ENCODE results near the gene RPL18. TPM values are rescaled to one million over a fixed set of nuclear protein-coding genes. Genes with fewer than 3 reads are reported as not detected.
"Not testable (repeated sequence)": the region's sequence is repeated elsewhere in the genome, so short reads cannot be mapped to it uniquely, and the experiment has no call there.

RPL18 gene
- total RNA-seq, 1 donor from 2014 or later: 591 TPM

DNA sequence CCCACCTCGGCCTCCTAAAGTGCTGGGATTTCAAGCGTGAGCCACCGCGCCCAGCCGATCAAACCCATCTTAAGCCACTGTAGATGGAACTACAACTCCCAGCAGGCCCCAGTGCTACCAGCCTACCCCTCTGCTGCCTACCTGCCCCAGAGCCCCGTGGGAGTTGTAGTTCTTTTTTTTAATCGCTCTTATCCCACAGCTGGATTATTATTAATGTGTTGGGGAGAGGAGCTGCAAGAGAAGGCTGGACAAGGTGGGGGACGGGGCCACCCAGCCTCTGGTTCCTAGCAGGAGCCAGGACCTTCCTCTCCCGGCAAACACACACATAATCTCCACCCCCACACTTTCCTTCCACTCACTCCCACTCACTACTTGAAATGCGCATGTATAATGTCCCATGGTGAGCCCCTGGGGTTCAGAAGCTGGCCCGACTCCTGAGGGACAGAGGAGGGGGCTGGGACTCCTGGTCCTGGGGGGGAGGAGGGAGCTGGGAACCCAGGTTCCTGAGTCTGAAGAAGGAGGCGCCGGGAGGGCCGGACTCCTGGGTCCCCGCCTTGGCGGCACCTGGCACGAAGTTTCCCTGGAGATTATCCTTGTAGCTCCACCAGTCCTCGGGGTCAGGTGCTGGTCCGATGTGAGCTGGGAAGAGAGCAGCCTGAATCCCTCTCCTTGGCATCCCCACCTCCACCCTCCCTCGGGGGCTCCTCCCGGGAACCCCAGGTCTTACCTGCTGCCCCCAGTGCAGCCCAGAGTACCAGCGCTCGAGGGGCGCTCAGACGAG is 26.1 kb upstream of the RPL18 start:
- peak; percentile 69 for DNase-seq (ENCODE audit: low read depth)

GRCh38 chr19:48644355-48644754 is 25.4 kb upstream of the RPL18 start:
- DNase-seq (ENCODE audit: low read depth): no peak

DNA sequence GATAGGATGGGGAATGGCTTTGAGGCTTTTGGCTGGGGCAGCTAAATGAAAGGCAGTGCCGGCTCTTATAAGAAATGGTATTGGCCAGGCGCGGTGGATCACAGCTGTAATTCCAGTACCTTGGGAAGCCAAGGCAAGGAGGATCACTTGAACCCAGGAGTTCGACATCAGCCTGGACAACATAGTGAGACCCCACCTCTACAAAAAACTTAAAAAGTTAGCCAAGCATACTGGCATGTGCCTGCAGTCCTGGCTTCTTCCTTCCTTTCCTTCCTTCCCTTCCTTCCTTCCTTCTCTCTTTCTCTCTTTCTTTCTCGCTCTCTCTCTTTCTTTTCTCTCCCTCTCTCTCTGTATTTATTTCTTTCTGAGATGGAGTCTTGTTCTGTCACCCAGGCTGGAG is 23.9 kb upstream of the RPL18 start:
- DNase-seq (ENCODE audit: low read depth): no peak

GRCh38 chr19:48641850-48642249 is 22.9 kb upstream of the RPL18 start:
- no peak for DNase-seq (ENCODE audit: low read depth)

- DNase-seq (ENCODE audit: low read depth): no peak
These were observed 20.8 kb upstream of the RPL18 start for GRCh38 chr19:48639483-48640375.

- no peak for DNase-seq (ENCODE audit: low read depth)
These were observed 19.9 kb upstream of the RPL18 start for GRCh38 chr19:48638831-48639381.

- DNase-seq (ENCODE audit: low read depth): peak; percentile 93
These were observed 19.2 kb upstream of the RPL18 start for GRCh38 chr19:48637948-48638830.

DNA sequence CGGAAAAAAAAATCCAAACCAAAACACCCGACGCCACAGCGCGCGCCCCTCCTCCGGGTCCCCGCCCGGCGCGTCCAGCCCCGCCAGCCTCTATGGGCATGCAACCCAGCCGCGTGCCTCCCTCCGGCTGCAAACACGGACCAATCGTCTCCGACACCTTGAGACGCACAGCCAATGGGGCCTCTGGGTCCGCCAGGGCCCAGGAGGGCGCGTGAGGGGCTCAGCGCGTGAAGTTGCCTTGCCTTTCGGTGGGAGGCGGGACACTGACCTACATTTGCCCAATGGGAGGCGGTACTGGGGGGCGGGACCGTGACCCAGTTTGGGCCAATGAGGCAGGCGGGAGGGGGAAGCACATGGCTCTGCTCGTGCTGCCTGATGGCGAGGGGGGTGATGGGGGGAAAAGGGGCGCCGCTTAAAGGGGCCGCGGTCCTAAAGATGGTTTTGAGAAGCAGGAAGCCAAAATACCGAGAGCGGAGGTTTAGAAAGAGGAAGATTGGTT is 18.5 kb upstream of the RPL18 start:
- DNase-seq (ENCODE audit: low read depth): peak; percentile 96

DNA sequence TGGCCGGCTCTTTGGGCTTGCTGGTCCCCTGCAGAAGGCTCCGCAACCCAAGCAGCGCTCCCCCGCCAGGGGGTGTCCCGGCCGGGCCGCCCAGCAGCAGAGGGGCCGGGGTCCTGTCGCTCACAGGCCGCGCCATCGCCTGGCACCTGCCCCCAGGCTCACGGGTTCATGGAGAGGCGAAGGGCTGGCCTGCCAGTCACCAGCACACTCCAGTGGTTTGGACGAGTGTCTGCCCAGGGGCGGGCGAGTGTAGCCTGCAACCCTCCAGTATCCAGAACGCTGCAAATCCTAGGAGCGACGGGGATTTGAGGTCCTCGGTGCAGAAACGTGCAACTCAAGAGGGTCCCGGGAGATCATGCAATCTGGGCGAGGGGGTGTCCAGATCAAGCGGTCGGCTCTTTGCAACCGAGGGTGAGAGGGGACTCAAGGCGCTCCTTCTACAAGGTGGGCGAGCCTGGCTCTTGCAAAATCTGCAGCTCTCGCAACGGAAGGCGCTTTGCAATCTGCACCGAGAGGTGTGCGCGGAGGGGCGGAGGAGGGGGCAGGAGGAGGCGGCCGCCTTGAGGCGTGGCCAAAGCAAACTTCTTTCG is 18.0 kb upstream of the RPL18 start, which contains the start of gene DBP:
TSS of gene DBP (minus strand) at position 521 of the 590 bp plus-strand sequence. CDS start at position 136, 385 bp downstream.
- DNase-seq (ENCODE audit: low read depth): peak; percentile 38

DNA sequence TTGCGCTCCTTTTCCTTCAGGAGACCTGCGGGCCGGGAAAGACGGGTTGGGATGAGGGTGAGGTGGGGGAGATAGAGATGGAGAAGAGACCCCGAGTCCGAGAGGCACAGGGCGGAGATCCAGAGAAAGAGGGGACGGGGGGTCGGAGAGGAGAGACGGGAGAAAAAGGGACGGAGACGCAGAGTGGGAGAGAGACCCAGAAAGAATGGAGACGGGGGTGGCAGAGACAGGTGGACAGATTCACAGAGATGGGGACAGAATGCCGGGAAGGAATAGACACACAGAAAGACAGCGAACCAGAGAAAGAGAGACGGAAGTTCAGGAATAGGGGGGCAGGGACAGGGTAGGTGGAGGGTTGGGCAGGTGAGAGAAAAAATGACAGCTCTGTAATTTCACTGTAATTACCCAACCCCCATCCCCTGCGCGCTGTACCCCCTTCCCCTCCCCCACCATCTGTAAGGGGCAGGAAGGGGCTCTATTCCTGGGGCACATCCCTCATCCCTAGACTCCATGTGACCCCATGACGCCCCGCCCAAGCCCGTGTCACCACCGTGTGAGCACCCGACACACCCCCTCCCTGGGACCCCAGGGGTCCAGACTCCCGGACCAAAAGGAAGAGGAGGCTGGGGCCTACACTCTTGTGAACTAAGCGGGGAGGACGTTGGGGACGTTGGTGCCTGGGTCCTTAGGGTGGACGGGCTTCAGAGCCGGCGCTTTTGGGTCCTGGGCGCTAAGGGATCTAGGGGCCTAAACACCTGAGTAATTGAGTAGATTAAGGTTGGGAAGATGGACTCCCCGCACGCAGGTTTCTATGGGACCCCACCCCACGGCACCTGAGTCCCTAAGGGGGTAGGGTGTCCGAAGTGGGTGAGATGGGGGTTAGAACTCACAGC is 17.2 kb upstream of the RPL18 start:
- DNase-seq (ENCODE audit: low read depth): no peak

DNA sequence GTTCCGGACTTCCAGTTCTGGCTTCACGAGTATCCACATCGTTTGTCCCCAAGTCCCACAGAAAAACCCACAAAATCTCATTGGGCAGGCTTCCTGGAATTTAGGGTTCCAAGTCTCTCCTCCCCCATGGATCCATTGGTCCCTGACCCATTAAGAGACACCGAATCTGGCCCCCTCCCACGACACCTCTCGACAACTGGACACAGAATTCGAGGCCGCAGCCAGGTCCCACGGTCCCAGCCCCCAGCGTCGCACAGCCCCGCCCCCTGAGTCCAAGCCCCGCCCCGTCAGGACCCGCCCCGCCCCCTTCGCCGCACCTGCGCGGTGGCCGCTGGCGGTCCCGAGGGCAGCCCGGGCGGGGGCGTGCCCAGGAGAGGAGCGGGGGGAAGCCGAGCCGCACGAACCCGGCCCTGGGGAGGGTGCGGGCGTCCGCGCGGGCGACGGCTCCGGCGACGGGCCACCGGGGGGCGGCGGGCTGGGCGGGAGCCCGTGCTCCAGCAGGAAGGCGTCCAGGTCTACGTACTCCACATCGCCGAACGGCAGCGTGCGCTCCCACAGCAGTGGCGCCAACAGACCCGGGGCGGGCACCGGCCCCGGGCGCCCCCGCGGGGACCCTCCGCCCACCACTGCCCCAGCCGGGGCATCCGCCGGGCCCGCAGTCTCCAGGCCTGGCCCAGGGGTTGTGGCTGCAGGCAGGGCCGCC is 16.4 kb upstream of the RPL18 start:
- DNase-seq (ENCODE audit: low read depth): no peak

DNA sequence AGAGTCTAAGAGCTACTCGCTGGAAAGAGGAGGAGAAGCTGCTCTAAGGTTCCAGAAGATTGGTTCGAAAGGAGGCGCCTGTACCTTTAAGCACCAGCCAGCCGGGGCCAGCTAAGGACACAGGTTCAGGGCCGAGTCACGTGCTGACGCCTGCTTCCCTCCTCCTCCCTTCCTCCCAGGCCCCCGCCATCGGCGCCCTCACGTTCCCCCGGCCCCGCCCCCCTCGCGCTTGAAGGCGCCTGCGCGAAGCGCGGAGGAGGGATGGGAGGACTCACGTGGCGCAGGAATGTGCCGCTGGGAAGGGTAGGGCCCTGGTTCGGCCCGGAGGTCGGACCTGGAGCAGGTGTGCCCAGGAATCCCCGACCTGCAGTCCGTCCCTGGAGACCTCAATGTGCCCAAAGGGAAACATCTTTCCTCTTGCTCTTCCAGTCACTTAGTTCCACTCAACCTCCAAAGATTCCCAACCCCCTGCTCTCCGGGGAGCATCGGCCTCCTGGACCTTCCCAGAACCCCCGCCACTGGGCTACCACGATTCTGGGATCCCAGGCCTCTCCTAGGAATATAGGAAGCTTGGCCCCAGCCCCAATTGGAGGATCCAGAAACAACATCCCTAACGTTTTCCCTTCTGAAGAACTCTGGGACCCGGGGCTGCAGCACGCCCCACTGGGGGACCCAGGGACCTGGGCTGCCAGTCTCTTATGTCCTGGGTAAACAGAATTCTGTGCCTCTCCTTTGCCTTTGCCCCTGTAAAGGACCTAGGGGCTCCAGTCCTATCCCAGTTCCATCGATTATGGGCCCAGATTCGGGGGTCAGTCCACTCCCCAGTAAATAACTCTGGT is 15.7 kb upstream of the RPL18 start:
- DNase-seq (ENCODE audit: low read depth): peak; percentile 92

DNA sequence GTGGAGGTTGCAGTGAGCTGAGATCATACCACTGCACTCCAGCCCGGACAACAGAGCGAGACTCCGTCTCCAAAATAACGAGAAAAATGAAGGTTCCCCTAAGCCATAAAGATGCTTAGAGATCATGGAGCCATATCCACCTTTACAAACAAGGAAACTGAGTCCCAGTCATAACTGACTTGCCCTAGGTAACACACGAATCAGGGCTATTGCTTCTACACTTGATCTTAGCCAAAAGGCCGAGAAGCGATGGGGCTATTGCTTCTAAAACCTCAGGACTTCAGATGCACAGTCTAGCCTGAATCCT is 15.0 kb upstream of the RPL18 start:
- no peak for DNase-seq (ENCODE audit: low read depth)

DNA sequence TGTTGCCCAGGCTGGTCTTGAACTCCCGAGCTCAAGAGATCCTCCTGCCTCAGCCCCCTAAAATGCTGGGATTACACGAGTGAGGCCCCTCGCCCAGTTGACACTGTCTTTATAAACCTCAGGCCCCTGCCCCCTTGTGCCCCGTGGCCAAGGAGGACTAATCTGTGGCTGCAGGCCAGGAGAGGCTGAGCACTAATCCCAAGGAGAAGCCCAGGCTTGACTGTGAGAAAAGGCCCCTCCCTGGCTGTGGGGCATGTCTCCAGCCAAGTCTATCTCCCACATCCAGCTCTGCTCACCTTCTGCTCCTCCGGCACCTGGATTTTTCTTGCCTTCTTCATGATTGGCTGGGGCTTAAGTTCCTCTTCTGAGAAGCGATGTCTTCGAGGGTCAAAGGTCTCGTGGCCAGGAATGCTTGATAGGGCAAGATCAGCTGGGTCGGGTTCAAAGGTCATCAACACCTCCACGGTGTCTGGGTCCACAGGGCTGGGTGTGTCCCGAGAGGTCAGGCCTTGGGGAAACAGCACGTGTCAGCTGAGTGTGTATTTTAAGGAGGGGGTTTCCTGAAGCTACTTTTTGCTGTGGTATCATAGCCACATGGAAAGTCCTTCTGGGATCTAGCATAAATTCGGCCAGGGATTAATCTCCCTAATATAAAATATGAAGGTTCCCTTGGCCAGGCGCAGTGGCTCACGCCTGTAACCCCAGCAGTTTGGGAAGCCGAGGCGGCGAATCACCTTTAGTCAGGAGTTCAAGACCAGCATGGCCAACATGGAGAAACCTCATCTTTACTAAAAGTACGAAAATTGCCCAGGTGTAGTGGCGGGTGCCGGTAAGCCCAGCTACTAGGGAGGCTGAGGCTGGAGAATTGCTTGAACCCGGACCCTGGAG is 14.4 kb upstream of the RPL18 start:
- no peak for DNase-seq (ENCODE audit: low read depth)

DNA sequence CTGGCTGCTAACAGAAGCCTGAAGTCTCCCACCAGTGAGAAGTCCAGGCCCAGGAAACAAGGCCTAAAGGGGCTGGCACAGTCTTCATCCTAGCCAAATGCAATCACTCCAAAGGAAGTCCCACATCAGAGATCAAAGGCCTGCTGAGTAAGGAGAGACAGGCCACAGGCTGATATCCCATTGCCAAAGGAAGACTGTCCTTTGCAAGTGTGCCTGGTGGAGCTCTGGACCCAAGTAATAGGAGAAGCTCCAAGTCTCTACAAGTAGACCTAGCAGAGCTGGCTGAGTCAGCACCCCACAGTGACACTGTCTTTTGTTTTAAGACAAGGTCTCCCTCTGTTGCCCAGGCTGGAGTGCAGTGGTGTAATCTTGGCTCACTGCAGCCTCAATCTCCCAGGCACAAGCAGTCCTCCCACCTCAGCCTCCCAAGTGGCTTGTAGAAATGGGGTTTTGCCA is 13.7 kb upstream of the RPL18 start:
- DNase-seq (ENCODE audit: low read depth): peak; percentile 73

DNA sequence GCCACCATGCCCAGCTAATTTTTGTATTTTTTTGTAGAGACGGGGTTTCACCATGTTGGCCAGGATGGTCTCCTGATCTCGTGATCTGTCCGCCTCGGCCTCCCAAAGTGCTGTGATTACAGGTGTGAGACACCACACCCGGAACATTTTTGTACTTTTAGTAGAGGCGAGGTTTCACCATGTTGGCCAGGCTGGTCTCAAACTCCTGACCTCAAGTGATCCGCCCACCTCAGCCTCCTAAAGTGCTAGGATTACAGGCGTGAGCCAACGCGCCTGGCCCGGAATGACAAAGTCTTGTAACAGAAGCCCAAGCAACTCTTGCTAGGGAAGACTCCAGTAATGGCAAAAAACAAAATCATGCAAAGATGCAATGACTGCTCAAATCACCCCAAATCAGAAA is 13.3 kb upstream of the RPL18 start:
- not testable (repeated sequence) for DNase-seq (ENCODE audit: low read depth)

- DNase-seq (ENCODE audit: low read depth): peak; percentile 51
These were observed 12.2 kb upstream of the RPL18 start for GRCh38 chr19:48631225-48631624.
